Activated T-helper 2 cell treated with anti-CD3 and anti-CD28 coated beads, Interferon-gamma antibody, Interleukin-2, Interleukin-4, amounts not matched to agents 10 μg/mL and 5 μg/mL and 100 μg/mL, durations not matched to agents 14 hours and 24 hours and 36 hours (primary cell): ENCODE results near the gene ITPR2. TPM values are rescaled to one million over a fixed set of nuclear protein-coding genes. Genes with fewer than 3 reads are reported as not detected.

Source experiments
- DNase-seq: peaks from one replicate; pipeline ENCODE4 v3.0.0; 2021; ENCODE audit warnings: low spot score
- H3K27ac Mint-ChIP-seq: one replicate; pipeline ENCODE4 v1.8.0; 2021; ENCODE audit warnings: mixed read lengths
- H3K27me3 Mint-ChIP-seq: one replicate; pipeline ENCODE4 v1.8.0; 2021; ENCODE audit warnings: low read depth, mixed read lengths
- H3K36me3 Mint-ChIP-seq: one replicate; pipeline ENCODE4 v1.8.0; 2021; ENCODE audit warnings: low read depth, mixed read lengths
- H3K4me1 Mint-ChIP-seq: one replicate; pipeline ENCODE4 v1.8.0; 2021; ENCODE audit warnings: low read depth, mixed read lengths
- H3K4me3 Mint-ChIP-seq: one replicate; pipeline ENCODE4 v1.8.0; 2021; ENCODE audit warnings: low read depth, mild to moderate bottlenecking, moderate library complexity, mixed read lengths
- H3K9me3 Mint-ChIP-seq: one replicate; pipeline ENCODE4 v1.8.0; 2021; ENCODE audit warnings: mixed read lengths
- intact Hi-C: fragments of 100-400 bp; cut with micrococcal nuclease; formaldehyde crosslinking; loops from one replicate; pipeline ENCODE4 v1.15.1; 2023
- total RNA-seq: library from RNA; stranded (reverse); gene quantifications from 2 replicates; pipeline ENCODE4 v1.2.3, GENCODE V29; 2022

The ITPR2 gene
- total RNA-seq, 1 donor from 2014 or later = 49.3 TPM

DNA sequence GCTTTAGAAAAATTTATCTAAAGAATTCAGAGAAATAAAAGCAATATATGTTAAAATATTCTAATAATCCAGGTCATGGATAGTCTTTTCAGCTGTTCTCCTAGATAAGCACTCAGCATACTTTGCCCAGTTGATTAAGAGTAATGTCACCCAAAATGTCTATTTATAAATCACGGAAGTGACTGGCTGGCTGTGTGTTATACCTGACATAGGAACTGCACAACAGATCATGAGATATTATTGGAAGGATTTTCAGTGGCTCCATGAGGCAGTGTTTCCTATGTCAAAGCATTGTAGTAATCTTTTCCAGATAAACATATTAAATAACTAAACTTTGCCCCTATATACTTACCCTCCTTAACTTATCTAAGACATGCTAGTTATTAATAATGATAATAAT lies 128.8 kb downstream of the ITPR2 start:
- intact Hi-C loops = loop anchor here (5.0 to 10.0 kb wide), 2 partner anchors 269 to 607 kb away; no protein-coding TSS in a partner anchor
- peaks cover 9% of the 10 kb centered on the region for H3K4me1 Mint-ChIP-seq
- H3K27ac Mint-ChIP-seq = no peak overlapping the region
- H3K27me3 Mint-ChIP-seq = no peaks in the 10 kb centered on the region
- no peak overlapping the region for H3K4me3 Mint-ChIP-seq
- peaks cover 9% of the 10 kb centered on the region for H3K36me3 Mint-ChIP-seq
- H3K9me3 Mint-ChIP-seq = no peaks in the 10 kb centered on the region
- DNase-seq = no peak

DNA sequence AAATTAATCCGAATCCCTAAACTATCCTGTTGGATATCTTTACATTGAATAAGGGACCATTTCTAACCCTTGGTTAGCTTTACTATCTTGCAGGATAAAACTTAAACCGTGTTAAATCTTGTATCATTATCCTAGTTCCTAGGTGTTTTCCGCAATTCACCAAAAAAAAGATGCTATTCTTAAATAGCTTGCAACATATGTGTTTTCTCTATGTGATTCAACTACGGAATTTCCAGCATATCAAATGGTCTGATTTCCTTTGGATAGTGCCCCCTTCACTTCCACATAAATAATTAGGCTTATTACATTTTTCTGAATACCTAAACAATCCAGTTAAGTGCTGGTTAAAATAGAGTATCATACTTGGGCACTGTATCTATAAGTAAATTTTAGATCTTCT lies 130.3 kb downstream of the ITPR2 start:
- H3K4me1 Mint-ChIP-seq = peaks cover 9% of the 10 kb centered on the region
- peaks cover 6% of the 10 kb centered on the region for H3K9me3 Mint-ChIP-seq
- peaks cover 13% of the 10 kb centered on the region for H3K36me3 Mint-ChIP-seq
- DNase-seq = no peak
- intact Hi-C loops = loop anchor here (5.0 to 10.0 kb wide), 2 partner anchors 268 to 605 kb away; no protein-coding TSS in a partner anchor
- no peak overlapping the region for H3K27ac Mint-ChIP-seq
- H3K27me3 Mint-ChIP-seq = no peaks in the 10 kb centered on the region
- no peak overlapping the region for H3K4me3 Mint-ChIP-seq

DNA sequence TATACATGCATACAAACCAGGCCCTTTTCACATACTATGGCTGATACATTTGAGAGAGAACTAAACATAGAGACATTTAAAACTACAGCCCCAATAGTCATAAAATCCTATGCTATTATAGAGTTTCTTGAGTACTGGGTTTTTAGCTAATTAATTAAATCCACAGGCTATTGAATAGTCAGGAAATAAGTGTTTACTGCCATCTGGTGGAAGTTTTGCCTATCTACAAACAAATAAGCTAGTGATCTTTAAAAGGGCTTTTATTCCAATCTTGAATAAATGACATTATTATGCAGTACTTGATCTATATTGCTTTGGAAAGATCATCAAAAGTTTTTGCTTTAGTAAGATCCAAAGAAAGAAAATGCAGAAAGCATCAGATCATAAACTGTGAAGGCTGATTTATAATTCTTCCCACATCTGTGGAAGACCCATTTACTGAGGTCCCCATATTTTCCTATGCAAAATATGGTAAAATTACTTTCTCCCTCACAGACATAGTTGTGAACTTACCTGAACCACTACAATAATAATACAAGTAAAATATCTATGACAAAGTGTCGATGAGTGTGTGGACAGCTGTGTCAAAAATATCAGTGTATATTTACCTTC lies 131.3 kb downstream of the ITPR2 start:
- Mint-ChIP-seq H3K4me1 (peaks cover 15% of the 10 kb centered on the region), H3K27me3 (no peaks in the 10 kb centered on the region), H3K36me3 (peaks cover 21% of the 10 kb centered on the region), H3K4me3 (no peak overlapping the region), H3K27ac (no peak overlapping the region), H3K9me3 (peaks cover 7% of the 10 kb centered on the region)
- intact Hi-C loops = loop anchor here (5.0 to 10.0 kb wide), 2 partner anchors 267 to 604 kb away; no protein-coding TSS in a partner anchor
- DNase-seq = no peak

DNA sequence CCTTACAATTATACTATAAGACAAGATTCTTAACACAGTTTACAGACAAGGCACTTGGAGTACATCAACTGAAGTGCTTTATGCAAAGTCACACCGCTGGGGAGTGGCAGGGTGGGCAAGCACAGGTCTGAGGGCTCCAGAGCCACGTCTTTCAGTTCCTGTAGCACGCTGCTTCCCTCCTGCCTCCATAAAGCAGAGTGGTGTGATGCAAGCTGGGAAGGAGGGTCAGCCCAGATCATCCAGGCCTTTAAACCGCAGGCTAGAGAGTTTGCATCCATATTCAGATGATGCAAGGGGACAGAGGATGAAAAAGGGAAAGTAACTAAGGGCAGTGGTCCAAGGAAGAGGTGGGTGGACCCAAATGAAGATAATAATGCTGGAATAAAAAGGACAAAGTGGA lies 132.6 kb downstream of the ITPR2 start:
- Mint-ChIP-seq H3K4me3 (no peak overlapping the region), H3K36me3 (peaks cover 34% of the 10 kb centered on the region), H3K27ac (no peak overlapping the region), H3K9me3 (peaks cover 7% of the 10 kb centered on the region), H3K4me1 (peaks cover 19% of the 10 kb centered on the region), H3K27me3 (no peaks in the 10 kb centered on the region)
- no peak for DNase-seq
- intact Hi-C loops = loop anchor here (5.0 to 10.0 kb wide), 2 partner anchors 266 to 603 kb away; no protein-coding TSS in a partner anchor

DNA sequence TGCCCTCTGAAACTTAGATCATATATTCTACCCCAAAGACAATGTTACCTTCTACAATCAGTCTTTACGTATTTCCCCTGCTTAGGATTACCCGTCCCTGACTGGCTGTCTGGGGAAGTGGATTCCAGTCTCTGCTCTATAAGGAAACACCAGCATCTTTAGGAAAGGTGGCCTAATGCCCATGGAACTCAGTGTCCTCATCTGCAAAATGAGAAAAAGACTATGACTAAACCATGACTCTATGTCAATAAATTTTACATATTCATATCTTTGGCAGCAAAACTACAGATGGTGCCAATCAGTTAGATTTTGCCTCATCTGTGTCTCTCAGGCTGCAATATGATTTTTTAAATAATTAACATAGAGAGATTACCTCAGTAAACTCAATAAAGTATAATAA lies 133.8 kb downstream of the ITPR2 start:
- H3K4me3 Mint-ChIP-seq = no peak overlapping the region
- intact Hi-C loops = no loop called here
- H3K9me3 Mint-ChIP-seq = peaks cover 7% of the 10 kb centered on the region
- DNase-seq = no peak
- peaks cover 44% of the 10 kb centered on the region for H3K36me3 Mint-ChIP-seq
- H3K4me1 Mint-ChIP-seq = peaks cover 19% of the 10 kb centered on the region
- H3K27me3 Mint-ChIP-seq = no peaks in the 10 kb centered on the region
- H3K27ac Mint-ChIP-seq = no peak overlapping the region

DNA sequence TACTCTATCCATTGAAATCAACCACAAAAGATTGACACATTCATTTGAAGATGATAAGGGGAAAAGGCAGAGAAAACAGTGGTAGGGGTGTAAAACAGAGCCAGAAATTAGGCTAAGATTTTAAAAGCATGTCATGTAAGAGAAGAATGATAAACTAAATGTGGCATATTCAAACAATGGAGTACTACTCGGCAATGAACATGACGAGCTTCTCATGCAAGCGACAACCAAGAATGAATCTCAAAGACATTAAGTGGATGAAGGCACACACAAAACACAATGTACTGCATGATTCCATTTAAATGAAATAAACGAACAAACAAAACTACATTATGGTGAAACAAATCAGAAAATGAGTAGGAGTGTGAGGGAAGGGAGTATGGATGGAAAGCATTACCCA lies 134.8 kb downstream of the ITPR2 start:
- Mint-ChIP-seq H3K9me3 (peaks cover 7% of the 10 kb centered on the region), H3K4me3 (no peak overlapping the region), H3K36me3 (peaks cover 50% of the 10 kb centered on the region), H3K4me1 (peaks cover 19% of the 10 kb centered on the region), H3K27me3 (no peaks in the 10 kb centered on the region), H3K27ac (no peak overlapping the region)
- intact Hi-C loops = no loop called here
- no peak for DNase-seq

DNA sequence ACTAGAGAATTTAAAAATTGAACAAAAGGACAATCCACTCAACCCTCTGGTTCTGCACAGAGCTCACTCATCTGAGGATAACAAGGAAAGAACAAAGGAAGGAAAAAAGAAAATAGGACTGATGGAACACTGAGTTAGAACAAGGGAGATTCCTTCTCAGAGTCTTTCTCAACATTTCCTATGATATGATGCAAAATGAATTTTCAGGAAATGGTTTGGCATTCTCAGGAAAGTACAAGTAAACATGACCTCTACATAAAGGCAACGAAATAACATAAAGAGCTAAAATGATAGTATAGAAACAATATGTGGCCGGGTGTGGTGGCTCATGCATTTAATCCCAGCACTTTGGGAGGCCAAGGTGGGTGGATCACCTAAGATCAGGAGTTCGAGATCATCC lies 135.8 kb downstream of the ITPR2 start:
- Mint-ChIP-seq H3K27me3 (no peaks in the 10 kb centered on the region), H3K36me3 (peaks cover 54% of the 10 kb centered on the region), H3K4me3 (no peak overlapping the region), H3K4me1 (peaks cover 19% of the 10 kb centered on the region), H3K9me3 (peaks cover 7% of the 10 kb centered on the region), H3K27ac (peak overlapping the region; percentile 2)
- intact Hi-C loops = no loop called here
- DNase-seq = no peak

DNA sequence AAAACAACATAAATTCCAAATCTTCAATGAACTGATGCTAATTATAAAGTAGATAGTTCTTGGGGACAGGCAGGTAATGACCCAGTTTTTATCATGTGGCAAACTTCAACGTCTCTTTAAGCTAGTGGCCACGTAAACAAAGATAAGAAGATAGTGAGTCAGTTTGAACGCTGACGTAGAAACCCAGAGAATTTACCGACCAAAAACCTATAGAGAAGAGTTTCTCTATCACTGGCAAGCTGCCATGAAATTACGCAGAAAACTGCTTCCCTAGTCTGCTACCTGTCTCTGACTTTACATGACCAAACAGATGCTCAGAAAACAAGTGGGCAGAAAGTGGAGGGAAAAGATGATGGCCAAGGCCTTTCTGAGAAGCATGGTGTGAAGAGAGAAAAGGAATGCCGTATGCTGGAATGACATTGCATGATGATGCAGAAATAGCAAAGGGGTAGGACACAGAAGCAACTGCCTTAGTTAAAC lies 136.3 kb downstream of the ITPR2 start:
- no peak for DNase-seq
- H3K27me3 Mint-ChIP-seq = no peaks in the 10 kb centered on the region
- no peak overlapping the region for H3K4me3 Mint-ChIP-seq
- intact Hi-C loops = no loop called here
- H3K4me1 Mint-ChIP-seq = peaks cover 19% of the 10 kb centered on the region
- peak overlapping the region; percentile 43 for H3K27ac Mint-ChIP-seq
- H3K9me3 Mint-ChIP-seq = peaks cover 7% of the 10 kb centered on the region
- peaks cover 54% of the 10 kb centered on the region for H3K36me3 Mint-ChIP-seq

DNA sequence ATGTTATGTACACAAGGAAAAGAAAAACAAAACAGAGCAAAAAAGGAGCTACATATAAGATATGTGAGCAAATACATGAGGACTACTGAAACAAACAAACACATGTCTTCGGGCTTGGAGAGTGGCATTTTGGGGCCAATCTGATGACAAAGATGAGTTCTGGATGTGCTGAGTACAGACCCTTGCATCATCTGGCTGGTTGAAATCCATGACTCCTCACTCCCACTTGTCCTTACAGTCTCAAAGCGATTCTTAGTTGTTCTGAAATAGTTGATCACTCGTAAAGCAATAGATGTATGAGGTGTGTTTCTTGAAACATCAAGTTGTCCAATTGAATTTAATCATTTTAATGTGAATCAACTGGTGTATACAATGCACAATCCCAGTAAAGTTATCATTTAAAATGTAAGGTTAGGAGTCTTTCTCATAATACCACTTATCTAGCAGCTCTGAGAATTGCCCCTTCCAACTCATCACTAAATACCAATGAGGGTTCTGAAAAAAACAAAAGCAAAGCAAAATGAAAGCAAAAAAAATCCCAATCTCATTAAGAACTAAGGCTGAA lies 136.9 kb downstream of the ITPR2 start:
- Mint-ChIP-seq H3K36me3 (peaks cover 54% of the 10 kb centered on the region), H3K9me3 (peaks cover 7% of the 10 kb centered on the region), H3K27me3 (no peaks in the 10 kb centered on the region)

DNA sequence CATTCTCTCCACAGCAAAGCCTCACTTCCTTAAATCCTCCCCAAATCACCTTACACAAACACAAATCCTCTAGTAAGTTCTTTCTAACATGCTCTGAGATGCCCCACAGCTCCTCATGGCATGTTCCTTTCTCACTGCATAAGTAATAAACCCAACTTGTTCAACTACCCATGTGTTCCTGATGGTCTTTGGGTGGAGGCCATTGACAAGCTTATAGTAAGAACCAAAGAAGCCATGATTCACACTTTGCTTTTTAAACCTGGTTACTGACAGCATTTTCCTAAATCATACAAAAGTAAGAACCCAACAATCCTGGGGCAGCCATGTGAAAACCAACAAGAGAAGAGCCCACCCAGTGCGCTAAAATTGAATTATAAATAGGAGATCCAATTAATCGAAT lies 138.6 kb downstream of the ITPR2 start:
- peaks cover 54% of the 10 kb centered on the region for H3K36me3 Mint-ChIP-seq
- intact Hi-C loops = no loop called here
- no peaks in the 10 kb centered on the region for H3K27me3 Mint-ChIP-seq
- H3K27ac Mint-ChIP-seq = no peak overlapping the region
- H3K9me3 Mint-ChIP-seq = peaks cover 7% of the 10 kb centered on the region
- H3K4me3 Mint-ChIP-seq = no peak overlapping the region
- H3K4me1 Mint-ChIP-seq = peaks cover 19% of the 10 kb centered on the region
- no peak for DNase-seq

More for the DNA sequence above, 136.9 kb downstream of the ITPR2 start:
- no peak for DNase-seq
- intact Hi-C loops = no loop called here
- Mint-ChIP-seq H3K27ac (peak overlapping the region; percentile 43), H3K4me1 (peaks cover 19% of the 10 kb centered on the region), H3K4me3 (no peak overlapping the region)

DNA sequence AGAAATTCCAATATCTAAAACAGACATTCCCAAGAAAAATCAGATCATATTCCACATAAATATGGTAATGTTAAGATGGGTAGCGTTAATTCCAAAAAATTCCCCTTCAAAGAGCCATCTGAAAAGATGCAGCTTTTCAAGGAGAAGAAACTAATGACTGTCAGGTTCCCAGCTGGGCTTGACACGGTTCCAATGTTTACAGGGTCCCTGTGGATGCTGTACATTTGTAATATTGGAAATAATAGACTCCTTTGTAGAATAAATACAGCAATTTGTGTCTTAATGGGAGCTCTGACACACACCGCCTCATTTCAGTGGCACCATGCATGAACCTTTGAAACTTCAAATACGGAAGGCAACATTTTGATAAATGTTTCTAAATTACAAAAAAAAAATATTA lies 140.6 kb downstream of the ITPR2 start:
- intact Hi-C loops = no loop called here
- Mint-ChIP-seq H3K27me3 (no peaks in the 10 kb centered on the region), H3K4me1 (peaks cover 10% of the 10 kb centered on the region), H3K4me3 (no peak overlapping the region), H3K9me3 (no peaks in the 10 kb centered on the region), H3K36me3 (peaks cover 44% of the 10 kb centered on the region), H3K27ac (no peak overlapping the region)
- no peak for DNase-seq

DNA sequence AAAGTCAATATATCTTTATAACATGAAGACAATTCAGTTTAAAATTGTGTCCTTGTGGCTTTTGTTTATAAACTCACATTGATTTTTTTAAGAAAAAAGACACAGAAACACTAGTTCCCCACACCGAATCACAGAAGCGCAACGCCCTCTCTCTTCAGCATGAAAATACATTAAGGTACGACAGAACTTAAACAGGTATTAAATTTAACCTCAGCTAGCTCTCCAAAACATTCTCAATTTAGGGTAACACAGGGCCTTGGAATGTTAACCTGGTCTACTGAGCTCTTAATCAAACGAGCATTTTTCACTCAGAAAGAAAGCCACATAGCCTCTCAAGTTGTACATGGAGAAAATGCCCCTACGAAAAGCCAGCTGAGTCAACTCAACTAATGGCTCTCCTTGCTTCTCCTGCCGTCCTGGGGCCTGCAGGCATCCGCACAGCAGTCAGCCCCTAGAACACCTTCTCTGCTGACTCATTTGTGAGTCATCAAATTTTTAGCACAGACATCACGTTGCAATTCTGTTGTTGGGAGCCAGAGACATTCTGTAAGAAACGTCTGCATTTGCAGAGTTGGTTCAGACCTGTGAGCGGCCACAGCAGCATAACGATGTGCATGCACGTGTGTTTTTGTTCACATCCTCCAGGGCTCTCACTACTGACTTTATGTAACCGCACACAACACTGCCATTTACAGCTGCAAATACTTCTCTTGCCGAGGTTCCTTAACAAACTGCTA lies 141.6 kb downstream of the ITPR2 start:
- intact Hi-C loops = no loop called here
- Mint-ChIP-seq H3K9me3 (no peaks in the 10 kb centered on the region), H3K36me3 (peaks cover 40% of the 10 kb centered on the region), H3K27ac (no peak overlapping the region), H3K27me3 (no peaks in the 10 kb centered on the region), H3K4me3 (no peak overlapping the region), H3K4me1 (peaks cover 3% of the 10 kb centered on the region)
- no peak for DNase-seq

DNA sequence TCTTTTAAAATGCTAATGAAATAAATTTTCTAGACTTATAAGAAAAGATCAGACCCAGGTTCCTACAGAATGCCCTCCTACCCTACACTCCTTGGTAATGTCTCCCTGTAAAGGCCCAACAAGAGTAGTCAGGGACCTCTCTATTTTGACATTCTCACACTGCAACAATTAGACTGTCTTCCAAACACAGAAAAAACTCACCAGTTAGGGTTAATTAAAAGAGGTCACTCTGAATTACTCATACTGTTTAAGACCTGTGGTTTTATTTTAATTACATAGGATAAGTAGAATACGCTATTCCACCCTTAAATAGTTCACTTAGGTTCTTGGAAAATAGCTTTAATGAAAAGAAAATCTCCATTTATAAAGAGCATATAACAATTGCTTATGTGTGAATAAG lies 142.4 kb downstream of the ITPR2 start:
- intact Hi-C loops = no loop called here
- DNase-seq = no peak
- Mint-ChIP-seq H3K9me3 (no peaks in the 10 kb centered on the region), H3K27ac (no peak overlapping the region), H3K36me3 (peaks cover 35% of the 10 kb centered on the region), H3K4me3 (no peak overlapping the region), H3K4me1 (no peaks in the 10 kb centered on the region), H3K27me3 (no peaks in the 10 kb centered on the region)
